Uterus (tissue), 4 donors: ENCODE measurements around the gene MREG. TPM values are rescaled to one million over a fixed set of nuclear protein-coding genes. Genes with fewer than 3 reads are reported as not detected.
"Not testable (repeated sequence)": the region's sequence is repeated elsewhere in the genome, so short reads cannot be mapped to it uniquely, and the experiment has no call there.

ENCODE experiments used
- DNase-seq, 2 donors: peaks; one replicate each; pipeline ENCODE4 v3.0.0-alpha.2; 2019 to 2020
- H3K27ac ChIP-seq, 2 donors: fragments of 200-600 bp; sonication (generic); 1 replicate in 1 of 2; 2 replicates in 1 of 2; pipeline ENCODE4 v1.5.1; 2016 to 2018
- H3K27me3 ChIP-seq, 2 donors: fragments of 200-600 bp; sonication (generic); one replicate each; pipeline ENCODE4 v1.5.1; 2018 to 2019; ENCODE audit warnings: control low read depth in 1 of 2
- H3K36me3 ChIP-seq, 2 donors: fragments of 200-600 bp; sonication (generic); one replicate each; pipeline ENCODE4 v1.5.1; 2019; ENCODE audit warnings: control low read depth in 1 of 2
- H3K4me1 ChIP-seq, 2 donors: fragments of 200-600 bp; sonication (generic); one replicate each; pipeline ENCODE4 v1.5.1; 2018 to 2019; ENCODE audit warnings: control low read depth in 1 of 2
- H3K4me3 ChIP-seq, 2 donors: fragments of 200-600 bp; sonication (generic); 1 replicate in 1 of 2; 2 replicates in 1 of 2; pipeline ENCODE4 v1.5.1; 2018 to 2019; ENCODE audit warnings: mild to moderate bottlenecking in 1 of 2
- H3K9me3 ChIP-seq, 2 donors: fragments of 200-600 bp; sonication (generic); one replicate each; pipeline ENCODE4 v1.5.1; 2019; ENCODE audit warnings: control low read depth in 1 of 2
- POLR2A ChIP-seq, 2 donors: fragments of 450-650 bp; IDR thresholded peaks; one replicate each; pipeline ENCODE4 v1.6.1; 2016; ENCODE audit warnings: antibody characterized with exemption in 2 of 2, mild to moderate bottlenecking in 1 of 2, moderate library complexity in 1 of 2
- intact Hi-C: fragments of 100-400 bp; cut with DNase I; formaldehyde crosslinking; loops from one replicate; pipeline ENCODE4 v1.15.1; 2023; ENCODE audit warnings: low total_unique reads
- total RNA-seq, 4 donors: library from RNA; depleted of rRNA in 3 of 4; stranded (reverse); fragments of >200 nt in 3 of 4; gene quantifications; one replicate each; pipeline versions ENCODE4 v1.1.0 to v1.2.4, GENCODE V29; 2014 to 2023
- TF ChIP-seq, protein P1 (sequence below), 4 experiments: fragments of 200-600 bp in 2 of 4; fragments of 450-650 bp in 2 of 4; sonication (generic) in 2 of 4; IDR thresholded peaks; one replicate each; pipeline ENCODE4 v1.5.1; 2016 to 2019; ENCODE audit warnings: antibody characterized with exemption in 4 of 4, mild to moderate bottlenecking in 2 of 4, moderate library complexity in 1 of 4
- donor health status: DM: yes; HTN: yes; CAD: no.

The MREG gene
- total RNA-seq, 4 donors from 2014 or later, result 0.59 to 8.5 (median 3.9) TPM

- Histone ChIP-seq H3K9me3 (no peaks in the 10 kb centered on the region), H3K27me3 (no peaks in the 10 kb centered on the region), H3K27ac (no peak overlapping the region), H3K36me3 (no peaks in the 10 kb centered on the region), H3K4me3 (no peak overlapping the region), H3K4me1 (no peaks in the 10 kb centered on the region)
- TF ChIP-seq, protein P1, sequence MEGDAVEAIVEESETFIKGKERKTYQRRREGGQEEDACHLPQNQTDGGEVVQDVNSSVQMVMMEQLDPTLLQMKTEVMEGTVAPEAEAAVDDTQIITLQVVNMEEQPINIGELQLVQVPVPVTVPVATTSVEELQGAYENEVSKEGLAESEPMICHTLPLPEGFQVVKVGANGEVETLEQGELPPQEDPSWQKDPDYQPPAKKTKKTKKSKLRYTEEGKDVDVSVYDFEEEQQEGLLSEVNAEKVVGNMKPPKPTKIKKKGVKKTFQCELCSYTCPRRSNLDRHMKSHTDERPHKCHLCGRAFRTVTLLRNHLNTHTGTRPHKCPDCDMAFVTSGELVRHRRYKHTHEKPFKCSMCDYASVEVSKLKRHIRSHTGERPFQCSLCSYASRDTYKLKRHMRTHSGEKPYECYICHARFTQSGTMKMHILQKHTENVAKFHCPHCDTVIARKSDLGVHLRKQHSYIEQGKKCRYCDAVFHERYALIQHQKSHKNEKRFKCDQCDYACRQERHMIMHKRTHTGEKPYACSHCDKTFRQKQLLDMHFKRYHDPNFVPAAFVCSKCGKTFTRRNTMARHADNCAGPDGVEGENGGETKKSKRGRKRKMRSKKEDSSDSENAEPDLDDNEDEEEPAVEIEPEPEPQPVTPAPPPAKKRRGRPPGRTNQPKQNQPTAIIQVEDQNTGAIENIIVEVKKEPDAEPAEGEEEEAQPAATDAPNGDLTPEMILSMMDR (IDR thresholded peaks at IDR 0.05), result no peak
- TF ChIP-seq POLR2A (IDR thresholded peaks at IDR 0.05), result no peak
- no peak for DNase-seq
- intact Hi-C loops, result no loop called here
Measured at GRCh38 chr2:215979620-215980019, 33.7 kb downstream of the MREG start.

- no peaks in the 10 kb centered on the region for H3K27me3 ChIP-seq
- H3K36me3 ChIP-seq, result no peaks in the 10 kb centered on the region
- H3K4me3 ChIP-seq, result no peak overlapping the region
- H3K4me1 ChIP-seq, result no peaks in the 10 kb centered on the region
- intact Hi-C loops, result no loop called here
- TF ChIP-seq, protein P1 (IDR thresholded peaks at IDR 0.05), result no peak
- no peak for TF ChIP-seq POLR2A (IDR thresholded peaks at IDR 0.05)
- no peaks in the 10 kb centered on the region for H3K9me3 ChIP-seq
- no peak overlapping the region for H3K27ac ChIP-seq
- no peak for DNase-seq
Measured at GRCh38 chr2:215974700-215975429, 38.5 kb downstream of the MREG start.

DNA sequence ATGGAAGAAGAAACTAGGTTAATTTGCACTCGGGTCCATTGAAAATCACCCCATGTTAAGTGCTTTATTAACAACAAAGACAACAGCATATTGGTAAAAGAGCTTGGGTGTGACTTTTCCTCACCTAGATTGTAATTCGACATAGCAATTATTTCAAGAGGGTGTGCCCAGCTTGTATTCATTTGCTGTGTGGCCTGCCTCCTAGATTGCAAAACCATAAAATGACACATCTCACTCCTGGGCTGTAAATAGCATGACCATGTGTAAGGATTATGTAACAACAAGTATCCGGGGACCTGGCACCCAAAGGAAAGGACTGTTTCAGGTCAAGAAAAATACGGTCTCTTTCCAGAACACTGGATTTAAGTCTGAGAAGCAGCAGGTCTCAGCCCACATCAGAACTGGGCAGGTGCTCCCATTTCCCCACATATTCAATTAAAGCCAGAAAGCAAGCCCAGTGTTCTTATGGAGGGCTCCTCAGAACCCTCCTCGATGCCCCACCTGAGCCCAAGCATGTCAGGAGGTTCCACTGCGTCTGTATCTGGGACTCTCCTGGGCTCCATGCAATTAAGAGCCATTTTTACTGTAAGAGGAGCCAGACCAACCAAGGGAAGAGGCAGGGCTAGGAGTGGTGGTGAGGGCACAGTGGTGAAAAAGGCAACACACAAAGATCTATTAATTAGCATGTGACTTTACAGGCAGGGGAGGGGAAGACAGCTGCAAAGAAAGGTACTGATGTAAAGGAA is 39.2 kb downstream of the MREG start:
- H3K36me3 ChIP-seq, result no peaks in the 10 kb centered on the region
- no peaks in the 10 kb centered on the region for H3K9me3 ChIP-seq
- TF ChIP-seq POLR2A (IDR thresholded peaks at IDR 0.05), result no peak
- DNase-seq, result no peak
- no peaks in the 10 kb centered on the region for H3K4me1 ChIP-seq
- H3K4me3 ChIP-seq, result no peak overlapping the region
- intact Hi-C loops, result no loop called here
- no peak overlapping the region for H3K27ac ChIP-seq
- H3K27me3 ChIP-seq, result no peaks in the 10 kb centered on the region

- no peaks in the 10 kb centered on the region for H3K27me3 ChIP-seq
- no peak overlapping the region for H3K4me3 ChIP-seq
- no peaks in the 10 kb centered on the region for H3K36me3 ChIP-seq
- DNase-seq, result no peak
- no peaks in the 10 kb centered on the region for H3K4me1 ChIP-seq
- intact Hi-C loops, result no loop called here
- H3K9me3 ChIP-seq, result no peaks in the 10 kb centered on the region
- TF ChIP-seq, protein P1 (IDR thresholded peaks at IDR 0.05), result no peak
- TF ChIP-seq POLR2A (IDR thresholded peaks at IDR 0.05), result no peak
- no peak overlapping the region for H3K27ac ChIP-seq
Measured at GRCh38 chr2:215973145-215973792, 40.1 kb downstream of the MREG start.

GRCh38 chr2:215971671-215972070 is 41.7 kb downstream of the MREG start:
- H3K27ac ChIP-seq, result no peak overlapping the region
- no peaks in the 10 kb centered on the region for H3K9me3 ChIP-seq
- DNase-seq, result no peak
- no peak for TF ChIP-seq POLR2A (IDR thresholded peaks at IDR 0.05)
- TF ChIP-seq, protein P1 (IDR thresholded peaks at IDR 0.05), result no peak
- intact Hi-C loops, result no loop called here
- H3K4me1 ChIP-seq, result no peaks in the 10 kb centered on the region
- no peaks in the 10 kb centered on the region for H3K36me3 ChIP-seq
- H3K4me3 ChIP-seq, result no peak overlapping the region
- no peaks in the 10 kb centered on the region for H3K27me3 ChIP-seq

GRCh38 chr2:215970894-215971293 is 42.5 kb downstream of the MREG start:
- H3K36me3 ChIP-seq, intact Hi-C loops, H3K9me3 ChIP-seq, DNase-seq, H3K27ac ChIP-seq, H3K27me3 ChIP-seq, H3K4me1 ChIP-seq, H3K4me3 ChIP-seq: not testable (repeated sequence)
